Posterior cingulate gyrus (tissue), 11 donors: ENCODE measurements around the gene CTNNA1.

Experiments used
- DNase-seq, 10 donors: peaks; one replicate each; pipeline versions ENCODE4 v3.0.0 to v3.0.0-alpha.2; 2020 to 2021; ENCODE audit warnings: mixed read lengths in 3 of 10
- intact Hi-C: fragments of 100-400 bp; cut with DNase I; formaldehyde crosslinking; loops from one replicate; pipeline ENCODE4 v1.15.1; 2023

Gene CTNNA1

DNA sequence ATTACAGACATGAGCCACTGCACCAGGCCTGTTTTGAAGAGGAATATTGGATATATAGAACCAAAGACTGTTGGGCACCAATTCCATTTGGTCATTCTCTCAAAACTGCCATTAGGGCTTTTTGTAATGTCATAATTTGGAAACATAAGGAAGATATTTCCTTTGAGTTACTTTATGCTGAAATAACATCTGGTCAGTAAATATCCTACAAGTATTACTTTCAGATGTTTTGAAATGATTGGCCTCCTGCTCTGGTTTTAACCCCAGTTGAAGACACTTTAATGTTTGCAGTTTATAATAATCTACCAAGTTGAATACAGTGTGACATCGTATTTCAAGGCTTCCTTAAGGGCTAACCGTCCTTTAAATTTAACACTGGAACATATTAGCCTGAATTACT lies 88.3 kb downstream of the CTNNA1 start:
- DNase-seq: no peak

GRCh38 chr5:138843316-138844124 lies 90.3 kb downstream of the CTNNA1 start:
- intact Hi-C loops: no loop called here
- DNase-seq: no peak

More for the DNA sequence above, 88.3 kb downstream of the CTNNA1 start:
- intact Hi-C loops: no loop called here

DNA sequence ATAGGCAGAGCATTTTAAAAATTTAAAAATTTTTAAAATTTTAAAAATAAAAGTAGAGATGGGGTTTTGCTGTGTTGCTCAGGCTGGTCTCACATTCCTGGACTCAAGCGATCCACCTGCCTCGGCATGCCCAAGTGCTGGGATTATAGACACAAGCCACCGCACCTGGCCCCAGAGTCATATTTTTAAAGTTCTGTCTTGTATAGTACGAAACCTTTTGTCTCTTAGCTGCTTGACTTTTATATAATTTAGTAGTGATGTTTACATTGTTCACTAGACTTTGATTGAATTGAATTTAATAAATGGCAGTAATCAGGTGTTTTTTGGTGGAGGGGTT lies 90.9 kb downstream of the CTNNA1 start:
- DNase-seq: no peak
- intact Hi-C loops: no loop called here

DNA sequence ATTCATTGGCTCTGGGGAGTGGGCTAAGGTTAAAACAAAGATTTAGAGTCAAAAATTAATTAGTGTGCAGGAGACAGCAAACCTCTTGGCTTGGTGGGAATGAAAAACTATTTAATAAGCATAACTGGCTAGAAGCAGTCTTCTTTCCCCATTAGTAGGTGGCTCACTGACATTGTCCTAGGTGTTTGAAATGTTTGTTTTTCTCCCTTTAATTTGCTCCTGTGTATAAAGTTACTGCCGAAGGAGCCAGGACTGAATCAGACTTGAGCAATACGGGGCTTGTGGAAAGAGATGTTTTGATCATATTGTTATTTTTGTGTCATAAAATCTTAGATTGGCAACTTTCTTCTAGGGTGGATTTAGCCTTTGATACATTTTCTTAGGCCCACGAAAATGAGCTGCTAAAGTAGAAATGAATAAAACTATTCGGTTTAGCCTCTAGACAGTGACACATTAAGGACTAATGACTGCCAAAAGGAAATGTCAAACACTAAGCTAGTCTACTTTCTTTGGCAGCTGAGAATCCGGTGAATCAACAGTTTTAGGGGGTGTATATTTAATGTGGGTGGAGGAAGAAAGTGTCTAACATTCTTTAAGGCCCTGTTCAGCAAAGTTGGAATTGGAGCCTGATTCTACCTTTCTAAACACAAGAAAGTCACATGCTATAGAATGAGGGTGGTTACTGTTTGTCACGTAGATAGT lies 91.7 kb downstream of the CTNNA1 start:
- intact Hi-C loops: no loop called here
- DNase-seq: no peak

DNA sequence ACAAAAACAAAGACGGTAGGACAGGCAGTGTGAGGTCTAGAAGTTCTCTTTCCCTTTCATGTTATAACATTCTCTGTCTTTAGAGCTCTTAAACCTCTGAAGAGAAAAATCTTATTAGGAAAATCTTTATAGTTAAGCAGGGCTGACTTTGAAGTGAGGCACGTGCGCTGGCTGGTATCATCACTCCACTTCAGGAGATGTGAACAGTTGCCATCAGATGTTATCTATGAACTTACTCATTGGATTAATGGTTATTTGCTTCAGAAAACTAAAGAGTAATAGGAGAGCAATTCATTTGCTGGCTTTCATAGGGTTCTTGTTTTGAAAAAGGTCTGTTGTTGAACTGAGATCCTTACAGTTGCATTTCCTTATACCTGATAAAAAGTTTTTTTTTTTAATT lies 96.2 kb downstream of the CTNNA1 start:
- intact Hi-C loops: no loop called here
- no peak for DNase-seq

DNA sequence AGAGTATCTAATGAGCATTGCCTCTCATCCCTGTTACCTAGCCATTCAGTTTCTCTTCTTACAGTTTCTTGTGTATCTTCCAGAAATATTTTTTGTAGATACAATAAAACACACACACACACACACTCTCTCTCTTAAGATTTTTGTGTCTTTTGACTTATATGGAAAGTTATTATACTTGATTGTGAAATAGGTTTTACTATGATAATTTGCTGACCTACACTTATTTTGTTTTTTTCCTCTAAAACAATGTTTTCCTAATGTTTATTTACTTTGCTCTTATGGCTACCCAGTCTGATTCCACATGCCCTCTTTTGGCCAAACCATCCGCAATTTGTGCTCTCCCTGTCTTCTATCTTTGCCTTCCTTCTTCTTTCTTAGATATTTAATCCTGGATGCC lies 96.7 kb downstream of the CTNNA1 start:
- no peak for DNase-seq
- intact Hi-C loops: no loop called here

DNA sequence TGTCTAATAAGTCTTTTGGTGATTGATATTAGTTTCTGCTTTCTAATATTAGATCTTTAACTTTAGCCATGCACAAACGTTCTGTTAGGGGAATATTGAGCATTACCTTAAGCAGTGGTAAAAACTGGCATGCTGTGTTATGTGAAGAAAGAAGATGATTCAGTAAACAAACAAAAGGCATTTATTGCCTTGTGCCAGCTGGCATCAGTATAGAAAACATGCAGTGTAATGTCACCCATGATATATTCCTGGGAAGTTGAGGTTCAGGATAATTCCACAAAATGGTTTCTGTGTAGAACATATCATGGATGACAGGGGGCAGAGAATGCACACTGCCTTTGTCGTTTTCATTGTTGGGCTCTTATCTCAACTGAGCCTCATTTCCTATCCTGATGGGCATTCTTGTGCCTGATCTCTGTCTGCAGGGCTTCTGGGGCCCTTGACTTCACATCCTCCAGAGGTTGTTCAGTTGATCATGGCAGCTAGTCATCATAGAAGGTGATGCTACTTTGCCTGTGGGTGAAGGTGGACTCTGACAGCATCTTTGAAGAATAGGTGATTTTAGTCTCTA lies 97.7 kb downstream of the CTNNA1 start:
- intact Hi-C loops: no loop called here

DNA sequence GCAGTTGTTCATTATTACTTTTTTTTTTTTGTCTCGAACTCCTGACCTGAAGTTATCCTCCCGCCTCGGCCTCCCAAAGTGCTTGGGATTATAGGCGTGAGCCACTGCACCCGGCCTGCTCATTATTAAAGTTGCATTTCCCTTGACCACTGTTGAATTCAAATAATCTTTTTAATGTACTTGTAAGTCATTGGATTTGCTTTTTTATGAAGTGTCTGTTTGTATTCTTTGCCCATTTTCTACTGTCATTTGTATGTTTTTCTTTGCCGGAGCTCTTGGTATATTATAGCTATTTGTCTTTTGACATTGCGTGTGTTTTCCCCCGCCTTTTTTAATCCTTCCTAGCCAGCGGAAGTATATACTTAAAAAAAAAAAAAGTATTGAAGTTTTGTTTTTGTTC lies 99.9 kb downstream of the CTNNA1 start:
- intact Hi-C loops: no loop called here
- no peak for DNase-seq

More for the DNA sequence above, 97.7 kb downstream of the CTNNA1 start:
- no peak for DNase-seq

DNA sequence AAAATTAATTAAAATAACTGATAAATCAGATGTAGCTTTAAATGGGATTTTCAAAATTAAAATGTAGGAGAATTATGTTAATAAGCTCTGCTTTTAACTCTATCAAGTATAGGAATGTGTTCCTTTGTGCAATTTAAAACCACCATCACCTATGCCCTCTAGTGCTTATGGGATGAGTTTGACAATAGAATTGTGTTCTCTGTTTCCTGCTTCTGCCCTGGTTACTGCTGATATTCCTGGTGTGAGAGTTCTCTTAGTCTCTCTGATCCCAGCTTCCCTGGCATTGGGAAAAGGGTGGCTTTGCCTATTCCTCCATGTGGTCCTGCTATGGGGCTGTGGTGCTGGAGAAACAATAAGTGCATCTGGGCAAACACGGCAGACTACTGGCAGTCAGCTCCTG lies 113.8 kb downstream of the CTNNA1 start:
- DNase-seq: no peak
- intact Hi-C loops: loop anchor here (5.0 kb wide), 1 partner anchor 35 kb away; no protein-coding TSS in a partner anchor

DNA sequence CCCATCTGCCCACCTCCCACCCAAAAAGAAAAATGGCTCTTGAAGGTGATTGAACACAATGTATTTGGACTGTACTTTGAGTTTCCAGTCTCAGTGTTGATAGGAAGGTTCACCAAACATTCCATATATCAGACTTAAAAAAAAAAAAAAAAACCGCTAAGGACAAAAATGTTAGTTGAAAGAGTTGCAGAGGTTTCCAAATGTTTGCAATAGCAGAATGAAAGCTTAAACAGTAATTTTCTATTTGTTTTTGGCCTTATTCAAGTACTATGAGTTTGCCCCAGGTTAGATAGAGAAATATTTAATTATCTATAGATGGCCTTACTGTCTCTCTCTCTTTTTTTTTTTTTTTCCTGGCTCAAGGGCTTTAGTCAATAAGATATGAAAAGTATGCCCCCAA lies 115.8 kb downstream of the CTNNA1 start:
- intact Hi-C loops: loop anchor here (5.0 kb wide), 1 partner anchor 37 kb away; no protein-coding TSS in a partner anchor
- DNase-seq: no peak

- intact Hi-C loops: loop anchor here (5.0 to 10.0 kb wide), 5 partner anchors 38 to 327 kb away; partner anchors contain the start of gene SIL1
Observed at GRCh38 chr5:138869763-138870500, 116.7 kb downstream of the CTNNA1 start.

DNA sequence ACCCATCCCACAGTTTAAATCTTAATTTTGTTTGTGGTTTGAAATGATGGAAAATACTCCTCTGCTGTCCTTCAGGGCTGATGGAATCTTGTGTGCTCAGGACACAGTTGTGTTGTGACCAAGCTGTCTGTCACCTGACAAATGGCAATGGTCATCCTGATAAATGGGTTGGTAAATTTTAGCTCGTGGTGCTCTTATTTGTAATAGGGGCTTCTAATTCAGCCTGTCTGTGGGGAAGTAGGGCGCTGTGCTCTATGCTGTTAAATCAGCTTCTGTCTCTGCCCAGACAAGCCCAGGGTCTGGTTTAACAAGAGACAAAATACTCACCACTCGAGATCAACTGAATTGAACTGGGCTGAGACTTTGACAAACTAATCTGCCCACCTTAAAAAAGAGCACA lies 117.4 kb downstream of the CTNNA1 start:
- no peak for DNase-seq
- intact Hi-C loops: loop anchor here (5.0 to 10.0 kb wide), 4 partner anchors 54 to 327 kb away; partner anchors contain the start of gene SIL1

More at GRCh38 chr5:138869763-138870500, 116.7 kb downstream of the CTNNA1 start:
- peak in 1 of 10 donors; percentile 39 for DNase-seq

DNA sequence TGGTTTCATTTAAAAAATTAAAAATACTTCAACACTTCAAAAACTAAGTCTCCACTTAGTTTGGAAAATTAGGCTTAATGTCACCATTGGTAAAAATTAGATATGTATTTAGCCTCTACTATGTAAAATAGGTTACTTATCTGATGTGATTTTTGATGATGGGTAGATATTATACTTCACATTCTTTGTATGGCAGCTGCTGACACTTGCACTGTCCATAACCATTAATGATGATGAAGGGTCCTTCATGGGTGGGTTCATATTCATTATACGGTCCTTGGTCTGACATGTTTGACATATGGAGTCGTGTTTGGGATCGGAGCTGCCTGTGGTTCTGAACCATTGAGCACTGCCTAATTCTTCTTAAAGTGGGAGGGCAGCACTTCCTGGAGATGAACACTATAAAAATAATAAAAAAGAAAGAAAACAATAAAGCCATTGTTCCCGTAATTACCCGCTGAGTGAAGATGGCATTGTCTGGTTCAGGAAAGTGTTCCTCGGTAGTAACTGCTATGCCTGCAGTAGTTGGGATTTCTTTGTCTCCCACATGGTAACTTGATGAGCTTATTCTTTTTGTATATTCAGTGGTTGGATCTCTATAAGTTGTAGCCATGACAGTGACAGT lies 119.7 kb downstream of the CTNNA1 start:
- intact Hi-C loops: loop anchor here (5.0 to 10.0 kb wide), 4 partner anchors 52 to 324 kb away; partner anchors contain the start of gene SIL1
- no peak for DNase-seq

GRCh38 chr5:138873466-138874221 lies 120.4 kb downstream of the CTNNA1 start:
- DNase-seq: peak in 2 of 10 donors; percentile 70 to 87
- intact Hi-C loops: loop anchor here (5.0 to 10.0 kb wide), 4 partner anchors 51 to 324 kb away; partner anchors contain the start of gene SIL1

GRCh38 chr5:138874241-138874640 lies 121.0 kb downstream of the CTNNA1 start:
- intact Hi-C loops: loop anchor here (5.0 to 10.0 kb wide), 4 partner anchors 51 to 323 kb away; partner anchors contain the start of gene SIL1
- DNase-seq: peak in 9 of 10 donors; percentile 15 to 94 (median 60)

DNA sequence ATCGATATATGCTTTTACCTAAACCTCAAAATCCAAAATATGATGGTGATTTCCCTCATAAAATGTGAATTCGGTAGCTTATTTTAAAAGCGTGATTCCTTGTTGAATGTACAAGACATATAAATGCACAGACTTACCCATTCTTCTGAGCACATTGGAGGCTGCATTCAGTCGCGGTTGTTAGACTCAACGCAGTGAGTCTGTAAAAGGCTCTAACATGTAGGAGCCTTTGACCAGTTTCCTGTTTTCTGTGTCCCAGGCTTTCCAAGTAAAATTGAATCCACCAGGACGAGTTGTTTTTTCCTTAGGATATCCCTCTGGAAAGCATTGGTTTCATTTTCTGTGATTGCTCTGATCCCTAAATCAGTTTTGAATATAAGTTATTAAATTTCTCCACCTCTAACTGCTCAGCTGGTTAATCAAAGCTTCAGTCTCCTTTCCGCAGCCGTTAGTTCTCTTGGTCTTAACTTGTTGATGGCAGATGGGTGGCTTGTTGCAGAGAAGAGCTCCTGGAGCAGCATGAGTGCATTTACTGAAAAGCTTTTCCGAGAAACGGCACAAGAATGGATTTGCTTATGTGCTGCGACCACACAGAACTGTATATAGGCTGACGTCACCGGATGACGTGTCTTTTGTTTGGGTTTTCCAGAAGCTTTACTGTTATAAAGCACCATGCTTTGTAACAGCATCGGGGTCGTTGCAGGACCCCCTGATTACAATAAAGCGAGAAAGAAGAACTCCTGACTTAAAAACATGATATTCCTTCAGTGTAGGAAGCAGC lies 121.7 kb downstream of the CTNNA1 start, which contains the start of gene LRRTM2:
TSS of gene LRRTM2 (minus strand) at position 565 of the 781 bp plus-strand sequence. CDS start at position 141, 424 bp downstream.
- peak in 9 of 10 donors; percentile 36 to 91 (median 69) for DNase-seq
- intact Hi-C loops: loop anchor here (5.0 to 10.0 kb wide), 5 partner anchors 50 to 387 kb away; partner anchors contain the start of gene SIL1

DNA sequence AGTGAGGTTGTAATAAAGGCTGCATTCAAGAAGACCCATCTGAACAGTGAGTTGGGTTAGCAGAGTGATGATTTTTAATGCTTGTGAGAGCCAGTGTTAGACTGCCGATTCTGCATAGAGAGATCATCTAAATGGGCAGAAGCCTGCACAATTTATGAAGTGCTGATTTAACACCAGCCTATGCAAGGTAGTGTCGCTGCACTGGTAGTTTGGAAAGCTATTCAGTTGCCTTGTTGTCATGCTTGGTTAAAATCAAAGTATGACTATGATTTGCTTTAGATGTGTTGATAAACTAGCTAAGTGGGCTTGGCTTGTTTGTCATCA lies 122.3 kb downstream of the CTNNA1 start:
- intact Hi-C loops: loop anchor here (5.0 to 10.0 kb wide), 2 partner anchors 49 to 387 kb away; no protein-coding TSS in a partner anchor
- DNase-seq: no peak

- DNase-seq: no peak
- intact Hi-C loops: loop anchor here (5.0 to 10.0 kb wide), 2 partner anchors 49 to 386 kb away; no protein-coding TSS in a partner anchor
Observed at GRCh38 chr5:138875946-138876345, 122.7 kb downstream of the CTNNA1 start.
